WTC11 (cell line): Measurements from ENCODE around the gene SOX4. TPM values are rescaled to one million over a fixed set of nuclear protein-coding genes. Genes with fewer than 3 reads are reported as not detected.

Experiments
- ATAC-seq: fragments of 200-7000 bp; cut with Tn5 transposase; 2 replicates; pipeline ENCODE4 v1.10.0; 2021; ENCODE audit warnings: mild to moderate bottlenecking, moderate library complexity
- CTCF ChIA-PET: fragments of 300-600 bp; sonication (Branson Sonifier 250); formaldehyde crosslinking; loops from one replicate; lab custom pipeline; 2021; ENCODE audit warnings: antibody characterized with exemption; lab: Charles Lee
- POLR2A ChIA-PET: fragments of 350-600 bp; sonication (Branson Sonifier 250); formaldehyde crosslinking; loops from one replicate; lab custom pipeline; 2021; ENCODE audit warnings: antibody characterized with exemption; lab: Charles Lee
- DNase-seq: peaks from one replicate; pipeline ENCODE4 v3.0.0; 2021; ENCODE audit warnings: low spot score
- H3K27ac Mint-ChIP-seq: 2 replicates; pipeline ENCODE4 v1.8.0; 2021; ENCODE audit warnings: mixed read lengths
- H3K27me3 Mint-ChIP-seq: 2 replicates; pipeline ENCODE4 v1.8.0; 2021; ENCODE audit warnings: low read depth, mild to moderate bottlenecking, moderate library complexity, mixed read lengths
- H3K36me3 Mint-ChIP-seq: 2 replicates; pipeline ENCODE4 v1.8.0; 2021; ENCODE audit warnings: mixed read lengths
- H3K4me1 Mint-ChIP-seq: 2 replicates; pipeline ENCODE4 v1.8.0; 2022; ENCODE audit warnings: mixed read lengths
- H3K4me3 Mint-ChIP-seq: 2 replicates; pipeline ENCODE4 v1.8.0; 2021; ENCODE audit warnings: mild to moderate bottlenecking, moderate library complexity, mixed read lengths
- H3K9me3 Mint-ChIP-seq: 2 replicates; pipeline ENCODE4 v1.8.0; 2021; ENCODE audit warnings: mixed read lengths
- CBFB ChIP-seq: sonication (generic); formaldehyde crosslinking; IDR thresholded peaks from 2 replicates; pipeline ENCODE4 v1.8.1; 2022; ENCODE audit warnings: mild to moderate bottlenecking, low read depth, missing genetic modification reagents
- CREB1 ChIP-seq: sonication (generic); formaldehyde crosslinking; IDR thresholded peaks from 2 replicates; pipeline ENCODE4 v1.8.0; 2023; ENCODE audit warnings: mild to moderate bottlenecking, missing genetic modification reagents
- CREM ChIP-seq: sonication (generic); formaldehyde crosslinking; IDR thresholded peaks from 2 replicates; pipeline ENCODE4 v1.8.1; 2022; ENCODE audit warnings: mild to moderate bottlenecking, missing genetic modification reagents, moderate library complexity
- ELF4 ChIP-seq: sonication (generic); formaldehyde crosslinking; IDR thresholded peaks from 2 replicates; pipeline ENCODE4 v1.8.1; 2022; ENCODE audit warnings: low read depth, mild to moderate bottlenecking, moderate library complexity, missing genetic modification reagents
- ETV6 ChIP-seq: sonication (generic); formaldehyde crosslinking; IDR thresholded peaks from 2 replicates; pipeline ENCODE4 v1.8.1; 2022; ENCODE audit warnings: mild to moderate bottlenecking, missing genetic modification reagents
- FOXK1 ChIP-seq: sonication (generic); formaldehyde crosslinking; IDR thresholded peaks from 2 replicates; pipeline ENCODE4 v1.8.0; 2022; ENCODE audit warnings: mild to moderate bottlenecking, moderate library complexity, missing genetic modification reagents
- GABPB1 ChIP-seq: sonication (generic); formaldehyde crosslinking; IDR thresholded peaks from 2 replicates; pipeline ENCODE4 v1.8.1; 2023; ENCODE audit warnings: mild to moderate bottlenecking, missing genetic modification reagents
- SMAD4 ChIP-seq: sonication (generic); formaldehyde crosslinking; IDR thresholded peaks from 2 replicates; pipeline ENCODE4 v1.8.0; 2022; ENCODE audit warnings: mild to moderate bottlenecking, missing genetic modification reagents
- ZNF263 ChIP-seq: sonication (generic); formaldehyde crosslinking; IDR thresholded peaks from 2 replicates; pipeline ENCODE4 v1.8.1; 2022; ENCODE audit warnings: low read depth, mild to moderate bottlenecking, moderate library complexity, missing genetic modification reagents
- ZNF396 ChIP-seq: fragments of 250-450 bp; sonication (Bioruptor Pico); IDR thresholded peaks from 2 replicates; pipeline ENCODE4 v1.8.0; 2021; ENCODE audit warnings: mild to moderate bottlenecking, moderate library complexity, borderline replicate concordance
- ZNF416 ChIP-seq: fragments of 250-450 bp; sonication (Bioruptor Pico); IDR thresholded peaks from 2 replicates; pipeline ENCODE4 v1.9.0; 2021; ENCODE audit warnings: mild to moderate bottlenecking, inconsistent platforms
- ZNF671 ChIP-seq: fragments of 250-450 bp; sonication (Bioruptor Pico); IDR thresholded peaks from 2 replicates; pipeline ENCODE4 v1.8.0; 2021; ENCODE audit warnings: mild to moderate bottlenecking
- total RNA-seq: library from RNA; stranded (reverse); gene quantifications from 3 replicates; pipeline ENCODE4 v1.2.3, GENCODE V29; 2021
- TF ChIP-seq, protein P1 (sequence below): sonication (generic); formaldehyde crosslinking; IDR thresholded peaks from 2 replicates; pipeline ENCODE4 v1.8.1; 2023; ENCODE audit warnings: mild to moderate bottlenecking, missing genetic modification reagents, moderate library complexity
- TF ChIP-seq, protein P2 (sequence below): fragments of 250-450 bp; sonication (Bioruptor Pico); IDR thresholded peaks from 2 replicates; pipeline ENCODE4 v1.9.0; 2021; ENCODE audit warnings: mild to moderate bottlenecking
- TF ChIP-seq, protein P3 (sequence below): sonication (generic); formaldehyde crosslinking; IDR thresholded peaks from 2 replicates; pipeline ENCODE4 v1.8.1; 2023; ENCODE audit warnings: mild to moderate bottlenecking, missing genetic modification reagents
- TF ChIP-seq, protein P4 (sequence below): sonication (generic); formaldehyde crosslinking; conservative IDR thresholded peaks from 2 replicates; pipeline ENCODE4 v1.8.1; 2023; ENCODE audit warnings: mild to moderate bottlenecking, low read depth, missing genetic modification reagents, moderate library complexity
- TF ChIP-seq, protein P5 (sequence below): sonication (generic); formaldehyde crosslinking; IDR thresholded peaks from 2 replicates; pipeline ENCODE4 v1.8.1; 2022; ENCODE audit warnings: mild to moderate bottlenecking, moderate library complexity, missing genetic modification reagents
- TF ChIP-seq, protein P6 (sequence below): sonication (generic); formaldehyde crosslinking; IDR thresholded peaks from 2 replicates; pipeline ENCODE4 v1.8.0; 2023; ENCODE audit warnings: missing genetic modification reagents, mild to moderate bottlenecking, borderline replicate concordance
- TF ChIP-seq, protein P7 (sequence below): sonication (generic); formaldehyde crosslinking; IDR thresholded peaks from 2 replicates; pipeline ENCODE4 v1.8.1; 2022; ENCODE audit warnings: missing genetic modification reagents, borderline replicate concordance

The SOX4 gene
- total RNA-seq, 1 experiment from 2014 or later = 182 TPM

DNA sequence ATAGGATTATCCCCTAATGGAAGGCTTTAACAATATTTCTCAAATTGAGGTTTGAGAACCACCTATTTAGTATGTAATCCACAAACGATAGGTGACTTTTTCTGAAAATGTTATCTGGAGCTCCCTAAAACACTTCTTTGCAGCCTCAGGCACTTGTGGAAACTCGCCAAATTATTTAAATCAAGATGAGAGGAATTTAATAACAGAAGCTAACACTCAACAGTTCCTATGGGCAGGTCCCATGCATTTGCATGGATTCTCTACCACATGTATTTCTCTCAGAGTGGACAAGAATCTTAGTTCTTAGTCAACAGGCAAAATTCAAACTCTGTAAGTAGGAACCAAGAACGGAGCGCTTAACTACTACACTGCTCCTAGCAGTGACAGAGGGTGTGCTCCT, 20.7 kb downstream of the SOX4 start:
- ATAC-seq = no peak
- H3K27ac Mint-ChIP-seq = no peak overlapping the region
- H3K36me3 Mint-ChIP-seq = peaks cover 4% of the 10 kb centered on the region; the same call in 1 of the 2 replicates
- no peak for DNase-seq
- ChIA-PET POLR2A (interaction anchor here (1.0 kb wide), 1 partner anchor 21 kb away, joined by 3 read pairs; the partner anchor contains the start of gene SOX4), CTCF (interaction anchor here (0.9 kb wide), 1 partner anchor 131 kb away, joined by 5 read pairs; no protein-coding TSS in a partner anchor)
- peaks cover 31% of the 10 kb centered on the region for H3K4me1 Mint-ChIP-seq
- H3K27me3 Mint-ChIP-seq = no peaks in the 10 kb centered on the region
- no peak for TF ChIP-seq ZNF396 (CRISPR knock-in tag)
- TF ChIP-seq, protein P1, sequence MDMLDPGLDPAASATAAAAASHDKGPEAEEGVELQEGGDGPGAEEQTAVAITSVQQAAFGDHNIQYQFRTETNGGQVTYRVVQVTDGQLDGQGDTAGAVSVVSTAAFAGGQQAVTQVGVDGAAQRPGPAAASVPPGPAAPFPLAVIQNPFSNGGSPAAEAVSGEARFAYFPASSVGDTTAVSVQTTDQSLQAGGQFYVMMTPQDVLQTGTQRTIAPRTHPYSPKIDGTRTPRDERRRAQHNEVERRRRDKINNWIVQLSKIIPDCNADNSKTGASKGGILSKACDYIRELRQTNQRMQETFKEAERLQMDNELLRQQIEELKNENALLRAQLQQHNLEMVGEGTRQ (CRISPR knock-in tag) = no peak
- TF ChIP-seq FOXK1 = no peak
- TF ChIP-seq SMAD4 (CRISPR knock-in tag) = no peak
- no peak for TF ChIP-seq ZNF671 (CRISPR knock-in tag)
- TF ChIP-seq, protein P2, sequence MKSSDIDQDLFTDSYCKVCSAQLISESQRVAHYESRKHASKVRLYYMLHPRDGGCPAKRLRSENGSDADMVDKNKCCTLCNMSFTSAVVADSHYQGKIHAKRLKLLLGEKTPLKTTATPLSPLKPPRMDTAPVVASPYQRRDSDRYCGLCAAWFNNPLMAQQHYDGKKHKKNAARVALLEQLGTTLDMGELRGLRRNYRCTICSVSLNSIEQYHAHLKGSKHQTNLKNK (CRISPR knock-in tag) = no peak
- TF ChIP-seq CREB1 (CRISPR knock-in tag) = no peak
- no peak for TF ChIP-seq CBFB (CRISPR knock-in tag)
- TF ChIP-seq, protein P3, sequence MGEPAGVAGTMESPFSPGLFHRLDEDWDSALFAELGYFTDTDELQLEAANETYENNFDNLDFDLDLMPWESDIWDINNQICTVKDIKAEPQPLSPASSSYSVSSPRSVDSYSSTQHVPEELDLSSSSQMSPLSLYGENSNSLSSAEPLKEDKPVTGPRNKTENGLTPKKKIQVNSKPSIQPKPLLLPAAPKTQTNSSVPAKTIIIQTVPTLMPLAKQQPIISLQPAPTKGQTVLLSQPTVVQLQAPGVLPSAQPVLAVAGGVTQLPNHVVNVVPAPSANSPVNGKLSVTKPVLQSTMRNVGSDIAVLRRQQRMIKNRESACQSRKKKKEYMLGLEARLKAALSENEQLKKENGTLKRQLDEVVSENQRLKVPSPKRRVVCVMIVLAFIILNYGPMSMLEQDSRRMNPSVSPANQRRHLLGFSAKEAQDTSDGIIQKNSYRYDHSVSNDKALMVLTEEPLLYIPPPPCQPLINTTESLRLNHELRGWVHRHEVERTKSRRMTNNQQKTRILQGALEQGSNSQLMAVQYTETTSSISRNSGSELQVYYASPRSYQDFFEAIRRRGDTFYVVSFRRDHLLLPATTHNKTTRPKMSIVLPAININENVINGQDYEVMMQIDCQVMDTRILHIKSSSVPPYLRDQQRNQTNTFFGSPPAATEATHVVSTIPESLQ (CRISPR knock-in tag) = no peak
- TF ChIP-seq GABPB1 (CRISPR knock-in tag) = no peak
- TF ChIP-seq, protein P4, sequence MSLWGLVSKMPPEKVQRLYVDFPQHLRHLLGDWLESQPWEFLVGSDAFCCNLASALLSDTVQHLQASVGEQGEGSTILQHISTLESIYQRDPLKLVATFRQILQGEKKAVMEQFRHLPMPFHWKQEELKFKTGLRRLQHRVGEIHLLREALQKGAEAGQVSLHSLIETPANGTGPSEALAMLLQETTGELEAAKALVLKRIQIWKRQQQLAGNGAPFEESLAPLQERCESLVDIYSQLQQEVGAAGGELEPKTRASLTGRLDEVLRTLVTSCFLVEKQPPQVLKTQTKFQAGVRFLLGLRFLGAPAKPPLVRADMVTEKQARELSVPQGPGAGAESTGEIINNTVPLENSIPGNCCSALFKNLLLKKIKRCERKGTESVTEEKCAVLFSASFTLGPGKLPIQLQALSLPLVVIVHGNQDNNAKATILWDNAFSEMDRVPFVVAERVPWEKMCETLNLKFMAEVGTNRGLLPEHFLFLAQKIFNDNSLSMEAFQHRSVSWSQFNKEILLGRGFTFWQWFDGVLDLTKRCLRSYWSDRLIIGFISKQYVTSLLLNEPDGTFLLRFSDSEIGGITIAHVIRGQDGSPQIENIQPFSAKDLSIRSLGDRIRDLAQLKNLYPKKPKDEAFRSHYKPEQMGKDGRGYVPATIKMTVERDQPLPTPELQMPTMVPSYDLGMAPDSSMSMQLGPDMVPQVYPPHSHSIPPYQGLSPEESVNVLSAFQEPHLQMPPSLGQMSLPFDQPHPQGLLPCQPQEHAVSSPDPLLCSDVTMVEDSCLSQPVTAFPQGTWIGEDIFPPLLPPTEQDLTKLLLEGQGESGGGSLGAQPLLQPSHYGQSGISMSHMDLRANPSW (CRISPR knock-in tag) = no peak
- no peak for TF ChIP-seq ZNF263
- TF ChIP-seq ZNF416 (CRISPR knock-in tag) = no peak
- H3K9me3 Mint-ChIP-seq = peaks cover 6% of the 10 kb centered on the region
- no peak overlapping the region for H3K4me3 Mint-ChIP-seq

DNA sequence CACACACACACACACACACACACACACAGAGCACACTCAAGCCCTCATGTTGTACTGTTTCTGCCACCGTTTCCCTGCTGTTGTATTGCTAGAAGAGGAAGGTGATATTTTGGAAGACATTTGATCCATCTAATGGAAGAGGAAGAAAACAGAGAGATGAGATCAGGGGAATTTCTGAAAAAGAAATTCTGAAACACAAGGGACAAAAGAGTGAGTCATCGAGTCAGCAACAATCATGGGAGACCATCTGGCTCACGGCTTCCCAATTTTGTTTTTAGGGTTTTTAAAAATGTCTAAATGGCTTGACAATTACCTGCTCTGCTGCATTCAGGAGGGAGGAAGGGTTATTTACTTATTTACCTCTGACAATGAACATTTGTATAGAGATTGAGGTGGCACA, 22.0 kb downstream of the SOX4 start:
- TF ChIP-seq CREM (CRISPR knock-in tag) (no peak), ETV6 (no peak), ELF4 (CRISPR knock-in tag) (no peak)
- TF ChIP-seq, protein P5, sequence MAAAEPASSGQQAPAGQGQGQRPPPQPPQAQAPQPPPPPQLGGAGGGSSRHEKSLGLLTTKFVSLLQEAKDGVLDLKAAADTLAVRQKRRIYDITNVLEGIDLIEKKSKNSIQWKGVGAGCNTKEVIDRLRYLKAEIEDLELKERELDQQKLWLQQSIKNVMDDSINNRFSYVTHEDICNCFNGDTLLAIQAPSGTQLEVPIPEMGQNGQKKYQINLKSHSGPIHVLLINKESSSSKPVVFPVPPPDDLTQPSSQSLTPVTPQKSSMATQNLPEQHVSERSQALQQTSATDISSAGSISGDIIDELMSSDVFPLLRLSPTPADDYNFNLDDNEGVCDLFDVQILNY (CRISPR knock-in tag) = no peak
- TF ChIP-seq, protein P6, sequence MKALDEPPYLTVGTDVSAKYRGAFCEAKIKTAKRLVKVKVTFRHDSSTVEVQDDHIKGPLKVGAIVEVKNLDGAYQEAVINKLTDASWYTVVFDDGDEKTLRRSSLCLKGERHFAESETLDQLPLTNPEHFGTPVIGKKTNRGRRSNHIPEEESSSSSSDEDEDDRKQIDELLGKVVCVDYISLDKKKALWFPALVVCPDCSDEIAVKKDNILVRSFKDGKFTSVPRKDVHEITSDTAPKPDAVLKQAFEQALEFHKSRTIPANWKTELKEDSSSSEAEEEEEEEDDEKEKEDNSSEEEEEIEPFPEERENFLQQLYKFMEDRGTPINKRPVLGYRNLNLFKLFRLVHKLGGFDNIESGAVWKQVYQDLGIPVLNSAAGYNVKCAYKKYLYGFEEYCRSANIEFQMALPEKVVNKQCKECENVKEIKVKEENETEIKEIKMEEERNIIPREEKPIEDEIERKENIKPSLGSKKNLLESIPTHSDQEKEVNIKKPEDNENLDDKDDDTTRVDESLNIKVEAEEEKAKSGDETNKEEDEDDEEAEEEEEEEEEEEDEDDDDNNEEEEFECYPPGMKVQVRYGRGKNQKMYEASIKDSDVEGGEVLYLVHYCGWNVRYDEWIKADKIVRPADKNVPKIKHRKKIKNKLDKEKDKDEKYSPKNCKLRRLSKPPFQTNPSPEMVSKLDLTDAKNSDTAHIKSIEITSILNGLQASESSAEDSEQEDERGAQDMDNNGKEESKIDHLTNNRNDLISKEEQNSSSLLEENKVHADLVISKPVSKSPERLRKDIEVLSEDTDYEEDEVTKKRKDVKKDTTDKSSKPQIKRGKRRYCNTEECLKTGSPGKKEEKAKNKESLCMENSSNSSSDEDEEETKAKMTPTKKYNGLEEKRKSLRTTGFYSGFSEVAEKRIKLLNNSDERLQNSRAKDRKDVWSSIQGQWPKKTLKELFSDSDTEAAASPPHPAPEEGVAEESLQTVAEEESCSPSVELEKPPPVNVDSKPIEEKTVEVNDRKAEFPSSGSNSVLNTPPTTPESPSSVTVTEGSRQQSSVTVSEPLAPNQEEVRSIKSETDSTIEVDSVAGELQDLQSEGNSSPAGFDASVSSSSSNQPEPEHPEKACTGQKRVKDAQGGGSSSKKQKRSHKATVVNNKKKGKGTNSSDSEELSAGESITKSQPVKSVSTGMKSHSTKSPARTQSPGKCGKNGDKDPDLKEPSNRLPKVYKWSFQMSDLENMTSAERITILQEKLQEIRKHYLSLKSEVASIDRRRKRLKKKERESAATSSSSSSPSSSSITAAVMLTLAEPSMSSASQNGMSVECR = no peak
- TF ChIP-seq, protein P7, sequence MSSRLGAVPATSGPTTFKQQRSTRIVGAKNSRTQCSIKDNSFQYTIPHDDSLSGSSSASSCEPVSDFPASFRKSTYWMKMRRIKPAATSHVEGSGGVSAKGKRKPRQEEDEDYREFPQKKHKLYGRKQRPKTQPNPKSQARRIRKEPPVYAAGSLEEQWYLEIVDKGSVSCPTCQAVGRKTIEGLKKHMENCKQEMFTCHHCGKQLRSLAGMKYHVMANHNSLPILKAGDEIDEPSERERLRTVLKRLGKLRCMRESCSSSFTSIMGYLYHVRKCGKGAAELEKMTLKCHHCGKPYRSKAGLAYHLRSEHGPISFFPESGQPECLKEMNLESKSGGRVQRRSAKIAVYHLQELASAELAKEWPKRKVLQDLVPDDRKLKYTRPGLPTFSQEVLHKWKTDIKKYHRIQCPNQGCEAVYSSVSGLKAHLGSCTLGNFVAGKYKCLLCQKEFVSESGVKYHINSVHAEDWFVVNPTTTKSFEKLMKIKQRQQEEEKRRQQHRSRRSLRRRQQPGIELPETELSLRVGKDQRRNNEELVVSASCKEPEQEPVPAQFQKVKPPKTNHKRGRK = no peak
- POLR2A ChIA-PET = no interaction called here
- DNase-seq (no peak), ATAC-seq (no peak)
- H3K36me3 Mint-ChIP-seq = no peaks in the 10 kb centered on the region
- no peaks in the 10 kb centered on the region for H3K27me3 Mint-ChIP-seq
- H3K27ac Mint-ChIP-seq = no peak overlapping the region
- H3K4me3 Mint-ChIP-seq = no peak overlapping the region
- H3K9me3 Mint-ChIP-seq = peaks cover 2% of the 10 kb centered on the region
- H3K4me1 Mint-ChIP-seq = peaks cover 31% of the 10 kb centered on the region
- CTCF ChIA-PET = no interaction called here
